Stimulated activated CD4-positive, alpha-beta T cell treated with anti-CD3 and anti-CD28 coated beads, Interleukin-1b, Interleukin-23, amount 100 ng/mL, for 4 hours (primary cell): ENCODE measurements around the gene IFNAR1.

Experiments
- DNase-seq, 2 donors: peaks; one replicate each; pipeline ENCODE4 v3.0.0-alpha.2; 2020; ENCODE audit warnings: low read depth in 2 of 2

The IFNAR1 gene

GRCh38 chr21:33401630-33401992 is 76.8 kb downstream of the IFNAR1 start:
- DNase-seq = no peak

DNA sequence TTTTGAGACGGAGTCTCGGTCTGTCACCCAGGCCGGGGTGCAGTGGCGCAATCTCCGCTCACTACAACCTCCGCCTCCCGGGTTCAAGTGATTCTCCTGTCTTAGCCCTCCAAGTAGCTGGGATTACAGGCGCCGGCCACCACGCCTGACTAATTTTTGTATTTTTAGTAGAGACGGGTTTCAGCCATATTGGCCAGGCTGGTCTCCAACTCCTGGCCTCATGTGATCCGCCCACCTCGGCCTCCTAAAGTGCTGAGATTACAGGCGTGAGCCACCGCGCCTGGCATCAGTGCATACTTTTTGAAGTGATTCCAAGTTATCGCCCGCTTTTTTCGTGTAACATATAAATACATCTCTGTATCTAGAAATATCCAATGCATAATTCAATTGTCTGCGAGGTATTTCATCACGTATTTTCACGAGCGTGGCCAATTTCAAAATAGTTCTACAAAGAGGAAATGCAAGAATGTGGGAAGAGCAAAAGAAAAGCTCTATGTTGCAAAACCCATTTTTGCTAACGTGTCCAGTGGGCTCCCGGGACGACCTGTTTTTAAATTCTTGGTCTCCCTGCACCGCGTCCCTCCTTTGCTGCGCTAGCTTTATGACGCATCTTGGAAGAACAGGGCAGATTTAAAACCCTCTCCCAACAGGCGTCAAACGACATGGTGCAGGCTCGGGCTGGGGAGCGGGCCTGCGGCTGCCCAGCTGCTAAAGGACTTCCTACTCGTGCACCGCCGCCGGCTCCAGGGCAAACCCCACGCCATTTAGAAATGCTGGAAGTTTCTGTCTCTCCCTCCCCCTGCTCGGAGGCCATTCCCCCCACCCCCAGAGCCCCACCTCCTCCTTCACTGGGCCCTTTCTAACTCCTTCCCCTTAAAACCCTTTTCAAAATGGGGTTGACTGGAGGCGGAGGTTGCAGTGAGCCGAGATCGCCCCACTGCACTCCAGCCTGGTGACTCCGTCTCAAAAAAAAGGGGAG is 77.5 kb downstream of the IFNAR1 start:
- DNase-seq = no peak

- DNase-seq = peak; percentile 45 to 51
These were observed 78.5 kb downstream of the IFNAR1 start, which contains the start of gene IFNGR2 for GRCh38 chr21:33403128-33403785. IFNGR2 (plus strand) TSS chr21:33403413; CDS start chr21:33403544, 131 bp downstream.

GRCh38 chr21:33403786-33404585 is 79.2 kb downstream of the IFNAR1 start:
- DNase-seq = peak in 1 of 2 donors; percentile 28

DNA sequence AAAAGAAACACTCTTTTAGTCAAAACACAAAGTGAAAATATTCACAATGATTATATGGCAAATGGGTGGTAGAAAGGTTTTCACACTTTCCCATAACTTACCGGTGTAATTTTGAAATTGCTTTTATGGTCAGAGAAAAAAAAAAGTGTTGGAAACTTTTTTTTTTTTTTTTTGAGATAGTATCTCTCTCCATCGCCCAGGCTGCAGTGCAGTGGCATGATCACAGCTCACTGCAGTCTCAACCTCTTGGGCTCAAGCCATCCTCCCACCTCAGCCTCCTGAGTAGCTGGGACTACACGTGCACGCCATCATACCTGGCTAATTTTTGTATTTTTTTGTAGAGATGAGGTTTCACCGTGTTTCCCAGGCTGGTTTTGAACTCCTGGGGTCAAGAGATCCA is 81.7 kb downstream of the IFNAR1 start:
- DNase-seq = no peak
